GM12801 (cell line): ENCODE results near the gene LETMD1.

ENCODE experiments used
- TF ChIP-seq, protein P1 (sequence below): IDR thresholded peaks from one replicate; pipeline ENCODE4 v1.5.1; 2011; ENCODE audit warnings: control low read depth; ENCODE audit not compliant: insufficient read length; ENCODE audit errors: extremely low read depth

LETMD1 gene

DNA sequence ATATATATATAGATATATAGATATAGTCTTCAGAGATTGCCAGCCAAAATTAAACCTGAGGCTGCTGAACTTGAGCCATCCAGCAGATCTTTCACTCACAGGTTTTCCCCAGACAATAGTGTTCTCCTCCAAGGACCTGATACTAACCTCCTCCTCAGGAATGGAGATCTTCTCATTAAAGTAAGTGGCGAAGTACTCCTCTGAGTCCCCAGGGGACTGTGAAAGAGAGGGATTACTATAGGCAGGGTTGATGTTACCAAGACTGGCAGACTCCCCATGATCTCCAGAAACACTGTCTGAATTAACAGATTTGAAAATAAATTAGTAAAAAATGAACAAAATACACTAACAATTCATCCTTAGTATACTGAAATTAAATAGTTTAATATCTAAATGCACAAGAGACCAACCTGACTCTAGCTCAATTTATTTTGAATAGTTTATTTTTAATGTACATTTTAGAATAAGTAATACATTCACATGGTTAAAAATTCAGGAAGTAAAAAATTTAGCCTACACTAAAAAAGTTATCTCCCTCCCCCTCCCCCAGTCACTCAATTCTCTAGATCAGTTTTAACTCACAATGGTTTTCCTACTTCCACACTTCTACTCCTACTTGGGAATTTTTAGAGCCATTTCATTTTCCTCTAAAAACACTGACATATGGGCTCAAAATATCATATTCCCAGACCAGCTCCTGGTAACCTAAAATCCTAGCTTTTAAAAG, 39.6 kb upstream of the LETMD1 start:
- TF ChIP-seq, protein P1, sequence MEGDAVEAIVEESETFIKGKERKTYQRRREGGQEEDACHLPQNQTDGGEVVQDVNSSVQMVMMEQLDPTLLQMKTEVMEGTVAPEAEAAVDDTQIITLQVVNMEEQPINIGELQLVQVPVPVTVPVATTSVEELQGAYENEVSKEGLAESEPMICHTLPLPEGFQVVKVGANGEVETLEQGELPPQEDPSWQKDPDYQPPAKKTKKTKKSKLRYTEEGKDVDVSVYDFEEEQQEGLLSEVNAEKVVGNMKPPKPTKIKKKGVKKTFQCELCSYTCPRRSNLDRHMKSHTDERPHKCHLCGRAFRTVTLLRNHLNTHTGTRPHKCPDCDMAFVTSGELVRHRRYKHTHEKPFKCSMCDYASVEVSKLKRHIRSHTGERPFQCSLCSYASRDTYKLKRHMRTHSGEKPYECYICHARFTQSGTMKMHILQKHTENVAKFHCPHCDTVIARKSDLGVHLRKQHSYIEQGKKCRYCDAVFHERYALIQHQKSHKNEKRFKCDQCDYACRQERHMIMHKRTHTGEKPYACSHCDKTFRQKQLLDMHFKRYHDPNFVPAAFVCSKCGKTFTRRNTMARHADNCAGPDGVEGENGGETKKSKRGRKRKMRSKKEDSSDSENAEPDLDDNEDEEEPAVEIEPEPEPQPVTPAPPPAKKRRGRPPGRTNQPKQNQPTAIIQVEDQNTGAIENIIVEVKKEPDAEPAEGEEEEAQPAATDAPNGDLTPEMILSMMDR, result no peak

DNA sequence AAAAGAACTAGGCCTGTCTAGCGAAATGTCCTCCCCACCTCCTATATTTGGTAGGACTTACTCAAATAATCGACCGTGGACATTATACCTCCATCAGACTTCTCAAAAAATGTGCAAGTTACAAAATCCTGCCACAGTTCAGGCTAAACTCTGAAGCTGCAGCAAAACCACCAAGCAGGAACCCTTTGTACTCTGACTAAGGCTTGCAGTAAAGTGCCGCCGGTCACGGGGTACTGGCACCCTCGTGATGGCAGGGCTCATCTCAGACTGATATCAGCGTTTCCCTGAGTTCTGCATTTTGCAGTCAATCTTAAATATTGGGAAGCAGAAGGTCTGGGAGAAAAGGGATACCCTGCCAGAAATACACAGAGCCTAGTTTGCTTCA, 39.1 kb upstream of the LETMD1 start:
- TF ChIP-seq, protein P1, result no peak

DNA sequence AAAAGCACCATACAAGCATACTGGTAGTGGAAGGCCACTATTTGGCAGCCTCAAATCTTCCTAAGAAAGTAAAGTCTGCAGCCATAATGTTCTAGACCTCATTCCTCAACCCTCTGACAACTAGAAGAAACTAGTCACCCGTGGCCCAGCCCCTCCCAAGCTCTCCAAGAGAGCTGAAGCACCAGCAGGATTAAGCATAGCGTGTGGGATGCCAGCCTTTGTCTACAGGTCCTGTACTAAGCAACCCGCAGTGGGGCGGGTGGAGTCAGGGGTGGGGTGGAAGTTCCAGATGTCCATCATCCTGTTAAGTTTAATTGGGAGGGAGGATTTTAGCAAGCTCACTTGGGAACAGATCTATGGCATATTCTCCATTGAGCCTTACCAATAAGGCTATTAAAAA, 36.2 kb upstream of the LETMD1 start:
- TF ChIP-seq, protein P1, result no peak

DNA sequence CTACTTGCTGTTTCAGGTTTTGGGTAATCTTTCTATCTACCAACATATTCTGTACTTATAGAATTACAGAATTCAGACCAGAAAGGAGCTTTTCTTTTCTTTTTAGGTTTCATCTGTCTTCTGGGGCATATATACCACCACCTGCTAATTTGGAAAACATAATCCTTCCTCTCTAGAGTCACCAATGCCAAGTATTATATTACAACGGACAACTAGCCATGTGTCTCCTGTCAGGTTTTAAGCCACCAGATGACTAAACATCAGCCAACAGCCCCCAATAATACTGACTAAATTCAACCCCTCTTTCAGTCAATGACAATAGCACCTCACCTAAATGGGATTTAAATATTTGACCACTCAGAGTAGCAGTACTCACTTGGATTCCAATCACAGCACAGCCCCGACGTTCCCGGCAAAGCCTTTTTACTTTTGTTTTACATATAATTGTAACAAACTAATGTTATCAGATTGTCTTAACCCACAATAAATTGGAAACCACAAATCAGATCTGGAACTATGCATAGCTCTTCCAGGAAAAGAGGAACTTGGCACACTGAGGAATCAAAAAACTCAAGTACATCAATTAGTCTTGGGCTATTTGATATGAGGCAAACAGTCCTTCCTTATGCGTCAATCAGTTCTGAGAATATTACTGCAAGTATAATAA, 35.4 kb upstream of the LETMD1 start:
- TF ChIP-seq, protein P1, result no peak

DNA sequence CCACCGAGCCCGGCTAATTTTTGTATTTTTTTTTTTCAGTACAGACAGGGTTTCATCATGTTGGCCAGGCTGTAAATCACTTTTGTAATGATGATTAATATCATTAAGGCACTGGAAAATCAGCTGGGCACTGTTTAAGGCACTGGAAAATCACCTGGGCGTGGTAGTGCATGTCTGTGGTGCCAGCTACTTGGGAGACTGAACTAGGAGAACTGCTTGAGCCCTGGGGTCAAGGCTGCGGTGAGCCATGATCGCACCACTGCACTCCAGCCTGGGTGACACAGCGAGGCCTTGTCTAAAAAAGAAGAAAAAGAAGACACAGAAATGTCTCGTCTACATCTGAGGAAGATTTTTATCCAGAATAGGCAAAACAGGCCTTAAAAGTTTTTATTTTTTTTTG, 34.7 kb upstream of the LETMD1 start:
- TF ChIP-seq, protein P1, result no peak

DNA sequence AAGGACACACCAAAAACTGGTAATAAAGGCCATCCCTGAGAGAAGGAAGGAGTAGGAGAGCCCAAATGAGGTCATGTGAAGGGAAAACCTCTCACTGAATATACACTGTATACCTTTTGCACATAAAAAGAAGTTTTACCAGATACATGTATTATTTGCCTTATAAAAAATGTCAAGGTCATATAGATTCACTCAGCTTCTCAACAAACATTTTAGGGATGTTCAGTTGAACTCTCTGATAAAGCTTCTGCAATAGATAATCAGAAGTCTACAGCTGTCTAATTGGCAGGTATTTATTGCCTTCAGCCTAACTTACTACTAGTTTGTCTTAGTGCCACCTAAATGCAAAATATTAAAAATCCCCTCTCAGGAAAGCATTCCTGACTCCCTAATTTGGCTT, 30.7 kb upstream of the LETMD1 start:
- TF ChIP-seq, protein P1, result no peak

DNA sequence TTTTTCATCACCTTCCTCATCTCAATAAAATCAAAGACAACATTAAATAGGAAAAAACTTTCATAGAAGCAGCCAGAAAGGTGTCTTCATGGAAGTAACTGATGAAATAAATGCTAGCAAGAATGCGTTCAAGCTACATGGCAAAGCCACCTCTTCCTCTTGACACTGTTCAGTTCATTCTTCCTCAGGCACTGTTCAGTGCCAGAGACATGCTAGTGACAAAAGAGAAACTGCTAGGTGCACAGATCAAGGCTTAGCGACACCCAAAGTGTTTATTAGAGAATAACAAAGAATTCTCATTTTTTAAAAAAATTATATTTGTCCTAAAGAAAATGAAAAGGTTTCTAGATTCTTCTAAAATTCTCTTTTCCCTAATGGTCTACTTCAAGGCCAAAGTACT, 29.2 kb upstream of the LETMD1 start:
- TF ChIP-seq, protein P1, result no peak
